ENCODE results near the gene MC3R. TPM values are rescaled to one million over a fixed set of nuclear protein-coding genes. Genes with fewer than 3 reads are reported as not detected.

The MC3R gene
- total and polyA plus RNA-seq, 4 donors: not detected

GRCh38 chr20:56289652-56290051 lies 41.1 kb downstream of the MC3R start:
- DNase-seq (ENCODE audit: low spot score): no peak
- H3K27ac ChIP-seq (ENCODE audit: low read depth in 1 of 2, low read length in 2 of 2): no peak overlapping the region
- H3K27me3 ChIP-seq (ENCODE audit: control insufficient read depth in 4 of 4, insufficient read depth in 4 of 4, low read length in 3 of 4): no peaks in the 10 kb centered on the region
- TF ChIP-seq RXRA (IDR thresholded peaks at IDR 0.05) (no peak), GABPA (IDR thresholded peaks at IDR 0.05 in 1 of 2, conservative IDR thresholded peaks at IDR 0.05 in 1 of 2) (no peak), MAX (IDR thresholded peaks at IDR 0.05) (no peak), YY1 (IDR thresholded peaks at IDR 0.05) (no peak), EGR1 (IDR thresholded peaks at IDR 0.05; ENCODE audit: low read depth in 2 of 2) (no peak), RAD21 (IDR thresholded peaks at IDR 0.05) (no peak), HNF4G (IDR thresholded peaks at IDR 0.05) (no peak), TAF1 (conservative IDR thresholded peaks at IDR 0.05) (no peak), NR2F2 (IDR thresholded peaks at IDR 0.05) (no peak), ATF3 (IDR thresholded peaks at IDR 0.05) (no peak), FOXA2 (IDR thresholded peaks at IDR 0.05) (no peak), HNF4A (conservative IDR thresholded peaks at IDR 0.05) (no peak), FOXA1 (IDR thresholded peaks at IDR 0.05) (no peak), CTCF (IDR thresholded peaks at IDR 0.05; ENCODE audit: low read depth, low read length, missing input control) (no peak), SP1 (IDR thresholded peaks at IDR 0.05) (no peak), REST (IDR thresholded peaks at IDR 0.05) (no peak), JUND (IDR thresholded peaks at IDR 0.05) (no peak), ZBTB33 (IDR thresholded peaks at IDR 0.05) (no peak)
- WGBS: 70% methylated on average over 5 of the region's 5 CpGs
- no peaks in the 10 kb centered on the region for H3K9me3 ChIP-seq (ENCODE audit: control insufficient read depth in 4 of 4, low read length in 3 of 4)
- H3K4me1 ChIP-seq (ENCODE audit: control insufficient read depth in 4 of 4, insufficient read depth in 4 of 4, low read length in 3 of 4): no peaks in the 10 kb centered on the region
- H3K4me3 ChIP-seq (ENCODE audit: low read depth in 1 of 3, low read length in 3 of 3): no peak overlapping the region
- H3K9ac ChIP-seq (ENCODE audit: low read depth in 1 of 2, low read length in 2 of 2): no peak overlapping the region
- no peaks in the 10 kb centered on the region for H3K36me3 ChIP-seq (ENCODE audit: control insufficient read depth in 4 of 4, insufficient read depth in 3 of 4, low read depth in 1 of 4, low read length in 3 of 4)
